ENCODE results near the gene EPS8L1.

The EPS8L1 gene

DNA sequence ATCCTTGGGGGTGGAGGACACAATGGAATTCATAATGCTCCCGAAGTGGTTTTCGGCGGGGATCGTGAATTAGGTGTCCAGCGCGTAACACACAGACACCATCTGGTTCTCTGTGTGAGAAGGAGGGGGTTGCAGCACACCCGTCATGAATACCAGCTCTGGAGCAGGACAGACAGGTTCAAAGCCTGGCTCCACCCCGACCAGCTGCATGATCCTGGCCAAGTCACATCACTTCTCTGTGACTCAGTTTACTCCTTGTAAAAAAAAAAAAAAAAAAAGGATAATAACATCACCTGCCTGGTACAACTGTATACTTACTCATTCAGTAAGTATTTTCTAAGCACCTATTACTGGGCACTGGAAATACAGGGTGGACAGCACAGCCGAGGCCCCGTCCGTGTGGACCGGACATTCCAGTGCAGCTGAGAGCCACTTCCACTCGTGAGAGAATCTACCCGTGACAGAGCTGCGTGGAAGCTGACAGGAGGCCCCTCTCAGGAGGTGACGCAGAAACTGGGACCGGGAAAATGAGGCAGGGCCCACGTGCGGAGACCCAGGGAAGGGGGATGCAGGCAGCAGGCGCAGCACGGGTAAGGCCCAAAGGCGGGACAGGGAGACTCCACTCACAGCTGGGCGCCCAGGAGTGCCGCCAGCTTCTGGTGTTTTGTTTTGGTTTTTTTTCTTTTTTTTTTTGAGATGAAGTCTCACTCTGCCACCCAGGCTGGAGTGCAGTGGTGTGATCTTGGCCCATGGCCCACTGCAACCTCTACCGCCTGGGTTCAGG is 24.7 kb upstream of the EPS8L1 start:
- H2BK15ac ChIP-seq (ENCODE audit: low read length) = no peak overlapping the region
- no peak overlapping the region for H3K4ac ChIP-seq (ENCODE audit: low read length)
- WGBS, 2 donors (ENCODE audit: extremely low coverage in 2 of 2, insufficient read length in 2 of 2, insufficient replicate concordance in 1 of 2) = no CpG with 5 or more reads among the region's 25 CpGs
- no peak overlapping the region for H4K8ac ChIP-seq (ENCODE audit: low read depth, low read length)
- H2BK12ac ChIP-seq (ENCODE audit: low read length) = no peak overlapping the region
- no peak overlapping the region for H2BK120ac ChIP-seq (ENCODE audit: low read depth, low read length)
- H3K4me1 ChIP-seq (ENCODE audit: control insufficient read depth in 2 of 2, insufficient read depth in 1 of 2, low read depth in 1 of 2, low read length in 2 of 2) = no peaks in the 10 kb centered on the region
- H3K9me3 ChIP-seq (replicated peaks in 1 of 2; ENCODE audit: control insufficient read depth in 2 of 2, insufficient read depth in 1 of 2, low read depth in 1 of 2, low read length in 2 of 2) = no peaks in the 10 kb centered on the region
- H3K27ac ChIP-seq (replicated peaks; ENCODE audit: low read length) = no peak overlapping the region
- H2AFZ ChIP-seq (ENCODE audit: low read length) = no peak overlapping the region
- no peak overlapping the region for H3K23ac ChIP-seq (ENCODE audit: low read depth, low read length, poor library complexity)
- H3K36me3 ChIP-seq (replicated peaks in 1 of 2; ENCODE audit: control insufficient read depth in 2 of 2, insufficient read depth in 2 of 2, low read length in 2 of 2) = peaks cover 31 to 83% of the 10 kb centered on the region in 2 donors
- no peak overlapping the region for H3K4me2 ChIP-seq (ENCODE audit: insufficient read depth, low read length, poor library complexity, severe bottlenecking)
- H2AK5ac ChIP-seq (ENCODE audit: low read depth, low read length) = no peak overlapping the region
- no peak overlapping the region for H2BK5ac ChIP-seq (ENCODE audit: low read length)
- no peaks in the 10 kb centered on the region for H3K27me3 ChIP-seq (ENCODE audit: control insufficient read depth in 3 of 3, insufficient read depth in 3 of 3, low read depth in 1 of 3, low read length in 3 of 3)
- H3K14ac ChIP-seq (ENCODE audit: low read length) = no peak overlapping the region
- no peak overlapping the region for H3K4me3 ChIP-seq (ENCODE audit: low read length in 2 of 2)
- no peak overlapping the region for H3K9ac ChIP-seq (ENCODE audit: low read depth, low read length, poor library complexity)
- DNase-seq (ENCODE audit: low spot score) = no peak
- H3K79me1 ChIP-seq (ENCODE audit: low read depth, low read length) = no peaks in the 10 kb centered on the region
- H4K91ac ChIP-seq (ENCODE audit: low read depth, low read length, poor library complexity) = no peak overlapping the region
- H3K18ac ChIP-seq (ENCODE audit: low read length) = peak overlapping the region; percentile 38

DNA sequence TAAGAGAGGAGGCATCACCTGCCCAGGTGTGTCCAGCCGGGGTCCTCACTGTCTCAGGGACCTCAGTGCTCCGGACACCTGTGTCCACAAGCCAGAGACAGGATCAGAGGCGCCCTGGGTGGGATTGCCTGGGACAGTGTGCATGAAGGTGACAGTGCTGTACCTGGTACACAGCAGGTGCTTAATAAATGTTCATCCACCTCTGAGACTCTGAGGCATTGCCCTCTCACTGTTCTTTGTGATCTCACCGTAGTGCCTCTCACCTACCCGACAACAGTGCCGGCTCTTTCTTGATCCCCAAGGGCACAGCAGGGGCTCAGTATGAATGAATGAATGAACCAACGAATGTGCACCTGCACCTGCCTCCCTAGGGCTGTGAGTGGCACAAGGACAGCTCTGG is 21.9 kb upstream of the EPS8L1 start:
- no CpG with 5 or more reads among the region's 7 CpGs for WGBS, 2 donors (ENCODE audit: extremely low coverage in 2 of 2, insufficient read length in 2 of 2, insufficient replicate concordance in 1 of 2)

DNA sequence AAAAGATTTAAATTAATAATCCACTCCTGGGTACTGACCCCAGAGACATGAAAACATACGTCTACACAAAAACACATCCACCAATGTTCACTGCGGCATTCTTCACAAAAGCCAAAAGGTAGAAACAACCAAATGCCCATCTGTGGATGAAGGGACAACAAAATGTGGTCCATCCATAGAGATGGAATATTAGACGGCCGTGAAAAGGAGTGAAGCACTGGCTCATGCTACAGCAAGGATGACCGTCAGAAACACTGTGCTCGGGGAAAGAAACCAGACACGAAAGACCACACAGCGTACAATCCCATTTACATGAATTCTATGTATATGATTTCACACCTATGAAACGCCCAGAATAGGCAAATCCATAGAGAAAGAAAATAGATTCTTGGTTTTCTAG is 18.8 kb upstream of the EPS8L1 start:
- DNase-seq (ENCODE audit: low spot score) = no peak
- H3K9ac ChIP-seq (ENCODE audit: low read depth, low read length, poor library complexity) = no peak overlapping the region

More for the DNA sequence above, 21.9 kb upstream of the EPS8L1 start:
- Histone ChIP-seq H3K14ac (ENCODE audit: low read length) (no peak overlapping the region), H2BK5ac (ENCODE audit: low read length) (no peak overlapping the region), H3K36me3 (replicated peaks in 1 of 2; ENCODE audit: control insufficient read depth in 2 of 2, insufficient read depth in 2 of 2, low read length in 2 of 2) (peaks cover 16 to 83% of the 10 kb centered on the region in 2 donors), H2AFZ (ENCODE audit: low read length) (no peak overlapping the region), H3K27me3 (ENCODE audit: control insufficient read depth in 3 of 3, insufficient read depth in 3 of 3, low read depth in 1 of 3, low read length in 3 of 3) (no peaks in the 10 kb centered on the region), H3K27ac (replicated peaks; ENCODE audit: low read length) (no peak overlapping the region), H2AK5ac (ENCODE audit: low read depth, low read length) (no peak overlapping the region), H3K4me2 (ENCODE audit: insufficient read depth, low read length, poor library complexity, severe bottlenecking) (no peak overlapping the region), H3K18ac (ENCODE audit: low read length) (no peak overlapping the region), H2BK120ac (ENCODE audit: low read depth, low read length) (no peak overlapping the region), H3K4me1 (ENCODE audit: control insufficient read depth in 2 of 2, insufficient read depth in 1 of 2, low read depth in 1 of 2, low read length in 2 of 2) (no peaks in the 10 kb centered on the region), H3K4me3 (ENCODE audit: low read length in 2 of 2) (no peak overlapping the region), H3K79me1 (ENCODE audit: low read depth, low read length) (no peaks in the 10 kb centered on the region), H4K8ac (ENCODE audit: low read depth, low read length) (no peak overlapping the region), H3K9me3 (replicated peaks in 1 of 2; ENCODE audit: control insufficient read depth in 2 of 2, insufficient read depth in 1 of 2, low read depth in 1 of 2, low read length in 2 of 2) (peaks cover 0 to 6% of the 10 kb centered on the region in 2 donors), H4K91ac (ENCODE audit: low read depth, low read length, poor library complexity) (no peak overlapping the region), H2BK15ac (ENCODE audit: low read length) (no peak overlapping the region), H3K23ac (ENCODE audit: low read depth, low read length, poor library complexity) (no peak overlapping the region), H3K9ac (ENCODE audit: low read depth, low read length, poor library complexity) (no peak overlapping the region), H3K4ac (ENCODE audit: low read length) (no peak overlapping the region), H2BK12ac (ENCODE audit: low read length) (no peak overlapping the region)
- DNase-seq (ENCODE audit: low spot score) = no peak

DNA sequence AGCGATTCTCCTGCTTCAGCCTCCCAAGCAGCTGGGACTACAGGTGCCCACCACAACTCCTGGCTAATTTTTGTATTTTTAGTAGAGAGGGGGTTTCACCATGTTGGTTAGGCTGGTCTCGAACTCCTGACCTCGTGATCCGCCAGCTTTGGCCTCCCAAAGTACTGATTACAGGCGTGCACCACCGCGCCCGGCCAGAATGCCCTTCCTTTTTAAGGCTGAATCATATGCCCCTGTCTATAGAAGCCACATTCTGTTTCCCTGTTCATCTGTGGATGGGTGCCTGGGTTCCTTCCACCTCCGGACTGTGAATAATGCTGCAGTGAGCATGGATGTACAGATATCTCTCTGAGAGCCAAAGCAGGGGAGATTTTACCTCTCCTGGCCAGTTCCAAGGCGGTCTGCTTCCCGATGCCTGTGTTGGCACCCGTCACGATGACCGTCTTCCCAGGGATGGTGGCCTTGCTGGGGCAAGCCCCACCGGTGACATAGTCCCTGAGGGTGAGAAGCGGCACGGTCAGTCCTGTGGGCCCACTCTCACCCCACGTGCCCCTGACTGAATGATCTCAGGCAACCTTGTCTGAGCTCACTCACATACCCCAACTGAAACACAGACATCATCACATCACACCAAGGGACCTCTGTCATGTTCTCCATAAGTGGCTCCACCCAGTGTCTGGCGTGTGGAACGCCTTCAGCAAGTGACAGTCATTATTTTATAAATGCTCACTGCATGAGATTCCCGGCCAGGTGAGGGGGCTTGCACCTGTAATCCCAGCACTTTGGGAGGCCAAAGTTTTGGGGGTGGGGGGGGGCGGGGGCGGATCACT is 16.7 kb upstream of the EPS8L1 start:
- Histone ChIP-seq H4K91ac (ENCODE audit: low read depth, low read length, poor library complexity) (no peak overlapping the region), H2BK5ac (ENCODE audit: low read length) (no peak overlapping the region), H3K27me3 (ENCODE audit: control insufficient read depth in 3 of 3, insufficient read depth in 3 of 3, low read depth in 1 of 3, low read length in 3 of 3) (peaks cover 0 to 6% (median 0%) of the 10 kb centered on the region in 3 experiments), H3K79me1 (ENCODE audit: low read depth, low read length) (peaks cover 6% of the 10 kb centered on the region), H3K4me3 (ENCODE audit: low read length in 2 of 2) (no peak overlapping the region), H2AK5ac (ENCODE audit: low read depth, low read length) (no peak overlapping the region), H3K4ac (ENCODE audit: low read length) (no peak overlapping the region), H3K27ac (replicated peaks; ENCODE audit: low read length) (no peak overlapping the region), H2BK12ac (ENCODE audit: low read length) (no peak overlapping the region), H3K36me3 (replicated peaks in 1 of 2; ENCODE audit: control insufficient read depth in 2 of 2, insufficient read depth in 2 of 2, low read length in 2 of 2) (peaks cover 5 to 47% of the 10 kb centered on the region in 2 donors), H3K4me2 (ENCODE audit: insufficient read depth, low read length, poor library complexity, severe bottlenecking) (no peak overlapping the region), H4K8ac (ENCODE audit: low read depth, low read length) (no peak overlapping the region), H2BK120ac (ENCODE audit: low read depth, low read length) (no peak overlapping the region), H3K14ac (ENCODE audit: low read length) (no peak overlapping the region), H3K9ac (ENCODE audit: low read depth, low read length, poor library complexity) (no peak overlapping the region), H3K9me3 (replicated peaks in 1 of 2; ENCODE audit: control insufficient read depth in 2 of 2, insufficient read depth in 1 of 2, low read depth in 1 of 2, low read length in 2 of 2) (peaks cover 0 to 6% of the 10 kb centered on the region in 2 donors), H3K4me1 (ENCODE audit: control insufficient read depth in 2 of 2, insufficient read depth in 1 of 2, low read depth in 1 of 2, low read length in 2 of 2) (no peaks in the 10 kb centered on the region), H2BK15ac (ENCODE audit: low read length) (no peak overlapping the region), H3K18ac (ENCODE audit: low read length) (no peak overlapping the region), H3K23ac (ENCODE audit: low read depth, low read length, poor library complexity) (no peak overlapping the region), H2AFZ (ENCODE audit: low read length) (no peak overlapping the region)
- no CpG with 5 or more reads among the region's 23 CpGs for WGBS, 2 donors (ENCODE audit: extremely low coverage in 2 of 2, insufficient read length in 2 of 2, insufficient replicate concordance in 1 of 2)
- no peak for DNase-seq (ENCODE audit: low spot score)

More for the DNA sequence above, 18.8 kb upstream of the EPS8L1 start:
- H3K18ac ChIP-seq (ENCODE audit: low read length) = no peak overlapping the region
- H3K9me3 ChIP-seq (replicated peaks in 1 of 2; ENCODE audit: control insufficient read depth in 2 of 2, insufficient read depth in 1 of 2, low read depth in 1 of 2, low read length in 2 of 2) = peaks cover 0 to 6% of the 10 kb centered on the region in 2 donors
- no peaks in the 10 kb centered on the region for H3K79me1 ChIP-seq (ENCODE audit: low read depth, low read length)
- H3K36me3 ChIP-seq (replicated peaks in 1 of 2; ENCODE audit: control insufficient read depth in 2 of 2, insufficient read depth in 2 of 2, low read length in 2 of 2) = peaks cover 9 to 58% of the 10 kb centered on the region in 2 donors
- H3K14ac ChIP-seq (ENCODE audit: low read length) = no peak overlapping the region
- H2BK120ac ChIP-seq (ENCODE audit: low read depth, low read length) = no peak overlapping the region
- no peaks in the 10 kb centered on the region for H3K4me1 ChIP-seq (ENCODE audit: control insufficient read depth in 2 of 2, insufficient read depth in 1 of 2, low read depth in 1 of 2, low read length in 2 of 2)
- no peak overlapping the region for H4K8ac ChIP-seq (ENCODE audit: low read depth, low read length)
- no CpG with 5 or more reads among the region's 9 CpGs for WGBS, 2 donors (ENCODE audit: extremely low coverage in 2 of 2, insufficient read length in 2 of 2, insufficient replicate concordance in 1 of 2)
- H3K4me2 ChIP-seq (ENCODE audit: insufficient read depth, low read length, poor library complexity, severe bottlenecking) = no peak overlapping the region
- no peak overlapping the region for H3K23ac ChIP-seq (ENCODE audit: low read depth, low read length, poor library complexity)
- H3K4ac ChIP-seq (ENCODE audit: low read length) = no peak overlapping the region
- no peak overlapping the region for H2BK12ac ChIP-seq (ENCODE audit: low read length)
- H2BK5ac ChIP-seq (ENCODE audit: low read length) = no peak overlapping the region
- no peak overlapping the region for H2AK5ac ChIP-seq (ENCODE audit: low read depth, low read length)
- no peak overlapping the region for H3K4me3 ChIP-seq (ENCODE audit: low read length in 2 of 2)
- no peak overlapping the region for H4K91ac ChIP-seq (ENCODE audit: low read depth, low read length, poor library complexity)
- H2BK15ac ChIP-seq (ENCODE audit: low read length) = no peak overlapping the region
- no peak overlapping the region for H3K27ac ChIP-seq (replicated peaks; ENCODE audit: low read length)
- H3K27me3 ChIP-seq (ENCODE audit: control insufficient read depth in 3 of 3, insufficient read depth in 3 of 3, low read depth in 1 of 3, low read length in 3 of 3) = no peaks in the 10 kb centered on the region
- no peak overlapping the region for H2AFZ ChIP-seq (ENCODE audit: low read length)
